GM12874 (cell line): ENCODE data around the gene SUMF1.

Source experiments
- TF ChIP-seq, protein P1 (sequence below): IDR thresholded peaks from 2 replicates; pipeline ENCODE4 v1.5.1; 2011; ENCODE audit warnings: low read depth, mild to moderate bottlenecking, control low read depth, low read length, moderate library complexity; ENCODE audit not compliant: insufficient read depth

Gene SUMF1

DNA sequence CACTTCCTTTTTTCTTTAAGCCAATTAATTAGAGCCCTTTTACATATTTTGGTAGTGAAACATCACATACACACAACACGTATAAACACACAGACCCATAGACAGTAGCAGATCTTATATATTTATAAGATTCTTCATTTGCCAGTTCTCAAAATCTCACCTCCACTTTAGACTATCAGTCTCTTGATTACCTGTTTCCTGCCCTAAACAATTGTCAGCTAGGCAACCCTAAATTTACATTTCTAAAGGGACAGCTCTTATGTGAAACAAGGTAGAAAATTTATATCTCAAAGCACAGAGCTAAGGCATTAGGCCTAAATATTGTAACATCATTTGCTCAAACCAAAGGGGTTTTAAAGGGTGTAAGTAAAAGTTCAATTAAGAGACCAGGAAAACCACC is 135.0 kb downstream of the SUMF1 start:
- TF ChIP-seq, protein P1, sequence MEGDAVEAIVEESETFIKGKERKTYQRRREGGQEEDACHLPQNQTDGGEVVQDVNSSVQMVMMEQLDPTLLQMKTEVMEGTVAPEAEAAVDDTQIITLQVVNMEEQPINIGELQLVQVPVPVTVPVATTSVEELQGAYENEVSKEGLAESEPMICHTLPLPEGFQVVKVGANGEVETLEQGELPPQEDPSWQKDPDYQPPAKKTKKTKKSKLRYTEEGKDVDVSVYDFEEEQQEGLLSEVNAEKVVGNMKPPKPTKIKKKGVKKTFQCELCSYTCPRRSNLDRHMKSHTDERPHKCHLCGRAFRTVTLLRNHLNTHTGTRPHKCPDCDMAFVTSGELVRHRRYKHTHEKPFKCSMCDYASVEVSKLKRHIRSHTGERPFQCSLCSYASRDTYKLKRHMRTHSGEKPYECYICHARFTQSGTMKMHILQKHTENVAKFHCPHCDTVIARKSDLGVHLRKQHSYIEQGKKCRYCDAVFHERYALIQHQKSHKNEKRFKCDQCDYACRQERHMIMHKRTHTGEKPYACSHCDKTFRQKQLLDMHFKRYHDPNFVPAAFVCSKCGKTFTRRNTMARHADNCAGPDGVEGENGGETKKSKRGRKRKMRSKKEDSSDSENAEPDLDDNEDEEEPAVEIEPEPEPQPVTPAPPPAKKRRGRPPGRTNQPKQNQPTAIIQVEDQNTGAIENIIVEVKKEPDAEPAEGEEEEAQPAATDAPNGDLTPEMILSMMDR: no peak

DNA sequence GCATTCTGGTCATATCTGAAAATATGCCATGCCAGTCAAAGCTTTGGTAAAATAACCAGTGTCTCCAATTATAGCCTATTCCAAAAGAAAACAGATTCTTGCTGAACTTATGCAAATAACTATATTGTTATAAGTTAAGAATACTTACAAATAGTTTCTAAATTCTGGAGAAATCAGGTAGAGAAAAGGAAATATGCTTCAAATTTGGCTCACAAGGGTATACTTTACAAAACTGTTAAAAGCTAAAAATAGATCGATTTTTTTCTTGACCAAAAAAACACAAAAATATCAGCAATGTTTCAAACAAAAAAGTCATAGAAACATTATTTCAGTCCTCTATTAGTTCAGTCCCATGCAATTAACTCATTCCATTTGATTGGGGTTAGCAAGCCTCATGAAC is 140.2 kb downstream of the SUMF1 start:
- TF ChIP-seq, protein P1: no peak

DNA sequence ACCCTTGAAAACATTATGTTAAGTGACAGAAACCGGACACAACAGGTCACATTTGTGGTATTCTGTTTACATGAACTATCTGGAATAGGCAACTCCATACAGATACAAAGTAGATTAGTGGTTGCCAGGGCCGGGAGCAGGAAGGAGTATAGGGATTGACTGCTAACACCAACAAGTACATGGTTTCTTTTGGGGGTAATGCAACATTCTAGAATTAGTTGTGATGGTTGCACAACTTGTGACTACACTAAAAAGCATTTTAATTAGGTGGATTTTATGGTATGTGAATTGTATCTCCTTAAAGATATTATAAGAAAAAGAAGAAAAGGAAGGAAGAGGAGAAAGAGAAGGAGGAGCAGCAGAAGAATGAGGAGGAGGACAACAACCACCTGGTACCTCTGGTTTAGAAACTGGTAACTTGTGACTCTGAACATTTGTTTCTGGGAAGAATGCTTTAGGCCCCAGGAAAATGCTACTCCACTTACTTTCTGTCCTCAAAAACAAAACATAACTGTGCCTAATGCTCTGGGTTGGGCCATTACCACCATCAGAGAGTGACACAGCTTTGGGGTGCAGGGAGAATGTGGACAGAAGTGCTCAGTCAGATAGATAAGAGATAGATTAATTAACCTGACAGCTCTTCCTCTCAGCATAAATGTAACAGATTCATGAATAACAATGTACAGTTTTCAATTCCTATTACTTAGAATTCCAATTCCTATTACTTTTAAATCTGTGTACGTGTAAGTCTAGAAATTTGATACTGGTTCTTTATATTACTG is 143.6 kb downstream of the SUMF1 start:
- TF ChIP-seq, protein P1: no peak

DNA sequence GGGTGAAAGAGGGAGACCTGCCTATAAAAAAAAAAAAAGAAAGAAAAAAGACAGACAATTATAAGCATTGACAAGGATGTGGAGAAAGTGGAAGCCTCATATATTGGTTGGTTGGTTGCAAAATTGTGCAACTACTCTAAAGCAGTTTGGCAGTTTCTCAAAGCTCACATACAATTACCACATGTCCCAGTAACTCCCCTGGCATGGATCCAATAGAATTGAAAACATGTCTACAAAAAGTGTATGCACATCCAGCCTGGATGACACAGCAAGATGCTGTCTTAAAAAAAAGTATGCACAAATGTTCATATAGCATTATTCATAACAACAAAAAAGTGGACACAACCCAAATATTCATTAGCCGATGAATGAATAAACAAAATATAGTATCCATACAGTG is 144.4 kb downstream of the SUMF1 start:
- TF ChIP-seq, protein P1: no peak

DNA sequence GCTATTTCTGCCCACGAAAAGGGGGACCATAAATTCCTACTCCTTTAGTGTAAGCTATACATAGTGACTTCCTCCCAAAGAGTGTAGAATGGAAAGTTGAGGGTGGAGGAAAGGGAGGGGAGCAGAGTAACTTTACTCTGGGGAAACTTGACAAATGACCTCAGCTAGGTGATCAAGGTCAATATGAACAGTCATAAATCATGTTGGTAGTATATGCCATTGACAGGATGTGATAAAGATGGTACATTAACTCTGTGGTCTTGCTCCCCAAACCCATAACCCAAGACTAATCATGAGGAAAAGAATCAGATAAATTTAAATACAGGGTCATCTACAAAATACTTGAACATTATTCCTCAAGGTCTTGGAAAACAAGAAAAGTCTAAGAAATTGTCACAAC is 145.3 kb downstream of the SUMF1 start:
- TF ChIP-seq, protein P1: no peak

DNA sequence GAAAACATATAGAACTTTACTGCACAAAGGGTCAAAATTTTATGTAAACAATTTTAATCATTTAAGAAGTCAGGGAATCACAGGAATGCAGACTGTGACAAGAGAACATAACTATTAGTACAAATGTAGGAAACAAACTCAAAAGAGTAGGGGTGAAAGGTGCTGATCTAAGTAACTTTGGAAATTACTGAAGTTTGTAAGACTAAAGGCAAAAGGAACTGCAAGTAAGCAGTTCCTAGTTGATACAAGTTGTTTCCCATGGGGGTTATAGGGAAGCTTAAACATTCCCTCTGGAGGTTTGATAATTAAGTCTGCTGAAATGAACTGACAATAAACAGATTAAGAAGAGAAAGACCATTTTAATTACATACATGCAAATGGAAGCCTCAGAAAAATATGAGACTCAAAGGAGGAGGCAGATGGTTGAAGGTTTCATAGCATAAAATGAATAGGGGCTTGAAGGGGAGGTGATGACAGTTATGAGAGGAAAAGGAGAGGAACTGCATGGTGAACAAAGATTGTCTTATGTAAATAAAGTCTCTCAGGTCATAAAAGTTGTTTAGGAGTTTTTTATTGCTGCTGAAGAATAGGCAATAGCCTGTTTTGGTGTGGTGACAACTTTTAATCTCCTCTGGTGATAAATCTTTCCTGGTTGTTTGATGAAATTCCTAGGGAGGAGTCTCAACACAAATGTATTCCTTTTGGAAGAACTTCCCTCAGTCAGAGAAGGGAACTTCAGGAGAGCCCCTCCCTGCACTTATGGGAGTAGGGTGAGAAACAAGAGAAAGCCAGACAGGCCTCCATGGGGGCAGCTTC is 146.8 kb downstream of the SUMF1 start:
- TF ChIP-seq, protein P1: no peak

DNA sequence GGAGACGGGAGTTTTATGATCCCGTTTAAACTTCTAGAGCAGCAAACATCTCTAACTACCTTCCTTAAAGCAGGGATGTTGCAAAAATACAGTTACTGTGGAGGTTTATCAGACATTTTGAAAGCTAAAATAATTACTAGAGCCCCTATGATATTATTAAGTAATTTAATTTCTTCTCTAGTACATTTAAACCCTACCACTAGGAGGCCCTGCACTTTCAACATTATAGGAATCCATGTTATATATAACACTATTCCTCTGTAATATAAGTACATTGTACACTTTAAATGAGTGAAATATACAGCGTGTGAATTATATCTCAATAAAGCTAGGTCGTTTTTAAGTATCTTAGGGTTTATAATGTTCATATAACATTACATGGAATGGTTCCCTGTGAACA is 152.4 kb downstream of the SUMF1 start:
- TF ChIP-seq, protein P1: no peak
